ENCODE results near the gene GRWD1.

- no peak for TF ChIP-seq CSRNP3 (CRISPR knock-in tag; IDR thresholded peaks at IDR 0.05)
- no peak for TF ChIP-seq ZFP3 (CRISPR knock-in tag; IDR thresholded peaks at IDR 0.05)
- TF ChIP-seq ZFP30 (CRISPR knock-in tag; IDR thresholded peaks at IDR 0.05): no peak
- no peak for TF ChIP-seq PATZ1 (CRISPR knock-in tag; IDR thresholded peaks at IDR 0.05; ENCODE audit: borderline replicate concordance)
These were observed 41.8 kb downstream of the GRWD1 start for GRCh38 chr19:48487544-48487943.

Measured in SK-N-SH treated with all-trans-retinoic acid at 6 μM for 48 hours (cell line).